Stomach (tissue), 9 donors: ENCODE measurements around the gene WWC2. TPM values are rescaled to one million over a fixed set of nuclear protein-coding genes. Genes with fewer than 3 reads are reported as not detected.

Experiments
- DNase-seq, 2 donors: peaks; one replicate each; pipeline versions ENCODE4 v3.0.0 to v3.0.0-alpha.2; 2013 to 2019
- H3K27ac ChIP-seq, 5 donors: fragments of 200-600 bp in 4 of 5; sonication (generic) in 4 of 5; one replicate each; pipeline ENCODE4 v1.5.1; 2013 to 2019; ENCODE audit warnings: mild to moderate bottlenecking in 1 of 5, moderate library complexity in 1 of 5
- H3K27me3 ChIP-seq, 3 donors: fragments of 200-600 bp; sonication (generic); one replicate each; pipeline ENCODE4 v1.5.1; 2017 to 2019; ENCODE audit warnings: mixed run types in 1 of 3
- H3K36me3 ChIP-seq, 4 donors: fragments of 200-600 bp; sonication (generic); 1 replicate in 3 of 4; 2 replicates in 1 of 4; pipeline ENCODE4 v1.5.1; 2016 to 2019
- H3K4me1 ChIP-seq, 4 donors: fragments of 200-600 bp; sonication (generic); one replicate each; pipeline ENCODE4 v1.5.1; 2016 to 2019
- H3K4me3 ChIP-seq, 4 donors: fragments of 200-600 bp; sonication (generic) in 3 of 4; one replicate each; pipeline ENCODE4 v1.5.1; 2016 to 2019; ENCODE audit warnings: mild to moderate bottlenecking in 1 of 4
- H3K9me3 ChIP-seq, 4 donors: fragments of 200-600 bp; sonication (generic); one replicate each; pipeline ENCODE4 v1.5.1; 2016 to 2019
- EP300 ChIP-seq: sonication (generic); formaldehyde crosslinking; IDR thresholded peaks from one replicate; pipeline ENCODE4 v1.6.1; 2017; ENCODE audit warnings: antibody characterized with exemption
- POLR2A ChIP-seq, 4 donors: fragments of 450-650 bp; IDR thresholded peaks; one replicate each; pipeline ENCODE4 v1.6.1; 2016; ENCODE audit warnings: antibody characterized with exemption in 4 of 4, control low read depth in 2 of 4, mild to moderate bottlenecking in 1 of 4, moderate library complexity in 1 of 4
- POLR2AphosphoS5 ChIP-seq, 3 donors: sonication (generic); formaldehyde crosslinking; IDR thresholded peaks; one replicate each; pipeline ENCODE4 v1.6.1; 2016; ENCODE audit warnings: antibody characterized with exemption in 3 of 3
- WGBS, 5 donors: extraction: QIAGEN DNeasy Blood & Tissue Kit in 3 of 5; methylation state at CpG; one replicate each; pipeline versions ENCODE4 v1.1.5 to v1.1.7; 2013 to 2018; 5-methylcytosine and 5-hydroxymethylcytosine counted together
- intact Hi-C: fragments of 100-400 bp; cut with DNase I; formaldehyde crosslinking; loops from one replicate; pipeline ENCODE4 v1.15.1; 2023; ENCODE audit warnings: low total_unique reads
- polyA plus RNA-seq, 3 donors: library from polyadenylated mRNA; stranded (reverse); fragments of 200-250 nt; gene quantifications; one replicate each; pipeline ENCODE4 v1.2.3, GENCODE V29; 2013
- total RNA-seq, 5 donors: library from RNA; depleted of rRNA; stranded (reverse); fragments of >200 nt; gene quantifications; one replicate each; pipeline versions ENCODE4 v1.1.0 to v1.2.3, GENCODE V29; 2014 to 2016
- TF ChIP-seq, protein P1 (sequence below), 7 experiments: fragments of 450-650 bp in 4 of 7; fragments of 200-600 bp in 3 of 7; sonication (generic) in 3 of 7; IDR thresholded peaks; one replicate each; pipeline ENCODE4 v1.5.1; 2016 to 2019; ENCODE audit warnings: antibody characterized with exemption in 7 of 7, control low read depth in 2 of 7, mild to moderate bottlenecking in 1 of 7
- donor health status: healthy with polysubstance abuse.
- donor health status: Bipolar disorder and iron deficiency.
- donor health status: healthy.

WWC2 gene
- total and polyA plus RNA-seq, 8 donors: 2.6 to 59.1 (median 31.1) TPM

DNA sequence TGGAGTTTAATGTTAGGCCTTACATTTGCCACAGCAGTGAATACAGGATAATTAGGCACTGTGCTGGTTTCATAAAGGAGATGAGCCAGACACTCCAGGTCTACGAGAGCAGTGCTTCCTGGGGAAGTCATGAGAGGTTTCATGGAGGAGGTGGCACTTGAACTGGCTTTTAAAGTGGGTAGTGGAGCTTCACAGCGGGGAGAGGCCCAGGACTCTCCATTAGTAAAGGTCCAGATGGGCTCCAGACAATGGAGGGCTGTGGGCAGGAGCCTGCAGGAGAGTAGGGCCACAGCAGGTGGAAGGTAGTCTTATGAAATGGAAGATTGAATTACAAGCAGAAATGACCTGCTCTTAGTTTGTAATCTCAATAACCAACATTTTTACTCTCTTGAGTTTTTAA lies 192.0 kb downstream of the WWC2 start:
- H3K27me3 ChIP-seq: no peaks in the 10 kb centered on the region
- no peak for DNase-seq
- H3K36me3 ChIP-seq: peaks cover 9 to 77% (median 67%) of the 10 kb centered on the region in 4 donors
- intact Hi-C loops: no loop called here
- TF ChIP-seq POLR2AphosphoS5 (IDR thresholded peaks at IDR 0.05): no peak
- H3K9me3 ChIP-seq: no peaks in the 10 kb centered on the region
- H3K4me3 ChIP-seq: no peak overlapping the region
- no peak overlapping the region for H3K27ac ChIP-seq
- WGBS, 5 donors: 88 to 100% (median 91%) methylated on average over 2 of the region's 2 CpGs
- H3K4me1 ChIP-seq: no peaks in the 10 kb centered on the region

DNA sequence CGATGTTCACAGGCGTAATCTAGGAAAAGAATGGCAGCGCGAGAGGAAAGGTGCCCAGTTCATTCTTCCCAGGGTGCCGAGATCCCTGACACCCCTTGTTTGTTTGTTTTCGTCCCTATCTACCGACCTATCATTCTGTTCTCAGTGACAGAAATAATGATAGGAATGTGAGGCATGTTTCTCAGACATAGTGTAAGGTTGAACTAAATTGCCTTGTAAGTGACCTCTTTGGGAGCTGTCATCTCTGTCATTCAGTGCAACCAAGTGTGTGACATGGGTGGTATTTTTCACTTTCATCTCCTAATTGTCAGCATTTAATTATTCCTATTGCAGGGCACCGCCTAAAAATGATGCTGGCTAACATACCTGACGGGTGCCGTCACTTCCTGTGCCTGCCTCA lies 196.7 kb downstream of the WWC2 start:
- intact Hi-C loops: no loop called here
- no peak for DNase-seq
- Histone ChIP-seq H3K27me3 (no peaks in the 10 kb centered on the region), H3K9me3 (no peaks in the 10 kb centered on the region), H3K4me3 (no peak overlapping the region), H3K36me3 (peaks cover 0 to 65% (median 39%) of the 10 kb centered on the region in 4 donors), H3K27ac (no peak overlapping the region), H3K4me1 (no peaks in the 10 kb centered on the region)
- TF ChIP-seq POLR2A (IDR thresholded peaks at IDR 0.05) (no peak), POLR2AphosphoS5 (IDR thresholded peaks at IDR 0.05) (no peak), EP300 (no peak)
- TF ChIP-seq, protein P1, sequence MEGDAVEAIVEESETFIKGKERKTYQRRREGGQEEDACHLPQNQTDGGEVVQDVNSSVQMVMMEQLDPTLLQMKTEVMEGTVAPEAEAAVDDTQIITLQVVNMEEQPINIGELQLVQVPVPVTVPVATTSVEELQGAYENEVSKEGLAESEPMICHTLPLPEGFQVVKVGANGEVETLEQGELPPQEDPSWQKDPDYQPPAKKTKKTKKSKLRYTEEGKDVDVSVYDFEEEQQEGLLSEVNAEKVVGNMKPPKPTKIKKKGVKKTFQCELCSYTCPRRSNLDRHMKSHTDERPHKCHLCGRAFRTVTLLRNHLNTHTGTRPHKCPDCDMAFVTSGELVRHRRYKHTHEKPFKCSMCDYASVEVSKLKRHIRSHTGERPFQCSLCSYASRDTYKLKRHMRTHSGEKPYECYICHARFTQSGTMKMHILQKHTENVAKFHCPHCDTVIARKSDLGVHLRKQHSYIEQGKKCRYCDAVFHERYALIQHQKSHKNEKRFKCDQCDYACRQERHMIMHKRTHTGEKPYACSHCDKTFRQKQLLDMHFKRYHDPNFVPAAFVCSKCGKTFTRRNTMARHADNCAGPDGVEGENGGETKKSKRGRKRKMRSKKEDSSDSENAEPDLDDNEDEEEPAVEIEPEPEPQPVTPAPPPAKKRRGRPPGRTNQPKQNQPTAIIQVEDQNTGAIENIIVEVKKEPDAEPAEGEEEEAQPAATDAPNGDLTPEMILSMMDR (IDR thresholded peaks at IDR 0.05): no peak
- WGBS, 5 donors: 89 to 94% (median 91%) methylated on average over 10 of the region's 10 CpGs

DNA sequence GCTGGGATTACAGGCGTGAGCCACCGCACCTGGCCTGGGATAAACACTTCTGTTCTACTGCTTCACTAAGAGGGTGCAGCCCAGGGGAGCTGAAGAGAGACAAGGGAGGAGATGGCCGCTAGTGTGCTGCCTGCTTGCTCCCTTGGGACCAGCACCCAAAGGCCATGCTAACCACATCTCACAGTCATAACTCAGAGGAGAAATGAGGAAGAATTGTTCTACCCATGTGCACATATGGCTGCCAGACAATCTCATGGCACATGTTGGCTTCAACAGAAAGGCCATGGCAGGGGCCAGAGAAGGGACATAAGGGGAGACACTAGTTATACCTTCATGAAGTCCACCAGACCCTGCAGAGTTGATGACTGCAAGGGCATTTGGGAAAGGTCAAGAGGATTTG lies 198.6 kb downstream of the WWC2 start:
- Histone ChIP-seq H3K27ac (no peak overlapping the region), H3K27me3 (no peaks in the 10 kb centered on the region), H3K4me1 (no peaks in the 10 kb centered on the region), H3K36me3 (peaks cover 0 to 65% (median 33%) of the 10 kb centered on the region in 4 donors), H3K4me3 (no peak overlapping the region), H3K9me3 (no peaks in the 10 kb centered on the region)
- WGBS, 5 donors: 88 to 99% (median 97%) methylated on average over 3 of the region's 3 CpGs
- intact Hi-C loops: no loop called here
- DNase-seq: no peak
- no peak for TF ChIP-seq EP300
- TF ChIP-seq POLR2A (IDR thresholded peaks at IDR 0.05): no peak

DNA sequence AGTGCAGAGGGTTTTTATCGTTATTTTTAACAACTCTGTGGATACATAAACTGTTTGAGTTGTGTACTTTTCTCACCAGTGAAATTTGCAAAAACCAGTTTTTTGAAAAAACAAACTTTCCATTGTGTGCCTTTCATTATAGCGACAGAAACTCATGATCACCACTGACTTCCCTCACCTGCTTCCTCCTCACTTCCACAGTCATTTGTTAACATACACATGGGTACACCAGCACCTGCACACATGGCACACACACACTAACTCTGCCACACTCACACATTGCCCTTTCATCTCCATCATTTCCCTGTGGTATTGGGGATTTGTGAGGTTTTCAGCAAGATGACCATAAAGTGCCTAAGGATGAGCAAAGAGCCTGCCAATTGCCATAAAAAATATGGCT lies 200.4 kb downstream of the WWC2 start:
- Histone ChIP-seq H3K27me3 (no peaks in the 10 kb centered on the region), H3K9me3 (no peaks in the 10 kb centered on the region), H3K4me1 (no peaks in the 10 kb centered on the region), H3K4me3 (no peak overlapping the region), H3K36me3 (peaks cover 0 to 55% (median 30%) of the 10 kb centered on the region in 4 donors), H3K27ac (no peak overlapping the region)
- 61 to 81% (median 75%) methylated on average over 2 of the region's 2 CpGs for WGBS, 5 donors
- TF ChIP-seq POLR2A (IDR thresholded peaks at IDR 0.05): no peak
- TF ChIP-seq EP300: no peak
- TF ChIP-seq, protein P1 (IDR thresholded peaks at IDR 0.05): no peak
- no peak for TF ChIP-seq POLR2AphosphoS5 (IDR thresholded peaks at IDR 0.05)
- DNase-seq: no peak
- intact Hi-C loops: no loop called here

DNA sequence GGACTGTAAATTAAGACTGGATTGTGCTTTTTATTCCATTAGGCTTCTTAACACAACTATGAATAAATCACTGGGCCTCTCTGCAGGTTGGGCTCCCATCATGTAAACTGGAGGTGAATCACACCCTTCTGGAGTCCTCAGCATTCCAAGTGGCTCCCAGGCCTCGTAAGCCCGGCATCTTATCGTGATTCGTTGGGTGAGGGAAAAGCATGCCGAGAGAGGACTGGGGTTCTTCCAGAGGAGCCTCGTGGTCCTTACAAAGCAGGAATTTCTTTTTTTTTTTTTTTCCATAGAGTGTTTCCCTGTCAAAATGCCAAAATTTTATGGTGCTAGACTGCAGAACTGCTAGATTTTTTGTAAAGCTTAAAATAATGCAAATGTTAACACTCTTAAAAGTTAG lies 201.0 kb downstream of the WWC2 start:
- H3K4me3 ChIP-seq: no peak overlapping the region
- peaks cover 0 to 51% (median 25%) of the 10 kb centered on the region in 4 donors for H3K36me3 ChIP-seq
- DNase-seq: no peak
- TF ChIP-seq POLR2AphosphoS5 (IDR thresholded peaks at IDR 0.05) (no peak), POLR2A (IDR thresholded peaks at IDR 0.05) (no peak), EP300 (no peak)
- TF ChIP-seq, protein P1 (IDR thresholded peaks at IDR 0.05): no peak
- no peak overlapping the region for H3K27ac ChIP-seq
- WGBS, 5 donors: 62 to 73% (median 70%) methylated on average over 6 of the region's 6 CpGs
- H3K9me3 ChIP-seq: no peaks in the 10 kb centered on the region
- H3K4me1 ChIP-seq: no peaks in the 10 kb centered on the region
- no peaks in the 10 kb centered on the region for H3K27me3 ChIP-seq
- intact Hi-C loops: no loop called here
